ENCODE measurements around the gene MYH13. TPM values are rescaled to one million over a fixed set of nuclear protein-coding genes. Genes with fewer than 3 reads are reported as not detected.

The MYH13 gene
- total RNA-seq, 3 donors from 2014 or later (not counting 1 experiment from before 2014, with no cell fraction given): not detected

GRCh38 chr17:10270258-10270657 lies 102.5 kb downstream of the MYH13 start:
- intact Hi-C loops (cut with micrococcal nuclease): no loop called here
- no peak overlapping the region for H3K4me3 Mint-ChIP-seq
- no peaks in the 10 kb centered on the region for H3K4me1 ChIP-seq (ENCODE audit: control insufficient read depth, insufficient read depth, low read length)
- H3K27ac ChIP-seq (ENCODE audit: low read length): no peak overlapping the region
- H3K4me1 Mint-ChIP-seq: no peaks in the 10 kb centered on the region
- no peak overlapping the region for H3K4me3 ChIP-seq (ENCODE audit: low read length)
- H3K27me3 ChIP-seq (ENCODE audit: control insufficient read depth, insufficient read depth, low read length): no peaks in the 10 kb centered on the region
- DNase-seq (no peak), ATAC-seq (no peak)
- H3K36me3 Mint-ChIP-seq: no peaks in the 10 kb centered on the region
- H3K9me3 ChIP-seq (ENCODE audit: control insufficient read depth, insufficient read depth, low read length): no peaks in the 10 kb centered on the region
- no peaks in the 10 kb centered on the region for H3K36me3 ChIP-seq (ENCODE audit: control insufficient read depth, insufficient read depth, low read length)
- WGBS (ENCODE audit: insufficient coverage): 63% methylated on average over 1 of the region's 1 CpG
- H3K27me3 Mint-ChIP-seq (ENCODE audit: low read depth in 2 of 2): peaks cover 23 to 24% of the 10 kb centered on the region in 2 donors
- H3K9me3 Mint-ChIP-seq: no peaks in the 10 kb centered on the region
- H3K27ac Mint-ChIP-seq: no peak overlapping the region
- TF ChIP-seq, protein P1, sequence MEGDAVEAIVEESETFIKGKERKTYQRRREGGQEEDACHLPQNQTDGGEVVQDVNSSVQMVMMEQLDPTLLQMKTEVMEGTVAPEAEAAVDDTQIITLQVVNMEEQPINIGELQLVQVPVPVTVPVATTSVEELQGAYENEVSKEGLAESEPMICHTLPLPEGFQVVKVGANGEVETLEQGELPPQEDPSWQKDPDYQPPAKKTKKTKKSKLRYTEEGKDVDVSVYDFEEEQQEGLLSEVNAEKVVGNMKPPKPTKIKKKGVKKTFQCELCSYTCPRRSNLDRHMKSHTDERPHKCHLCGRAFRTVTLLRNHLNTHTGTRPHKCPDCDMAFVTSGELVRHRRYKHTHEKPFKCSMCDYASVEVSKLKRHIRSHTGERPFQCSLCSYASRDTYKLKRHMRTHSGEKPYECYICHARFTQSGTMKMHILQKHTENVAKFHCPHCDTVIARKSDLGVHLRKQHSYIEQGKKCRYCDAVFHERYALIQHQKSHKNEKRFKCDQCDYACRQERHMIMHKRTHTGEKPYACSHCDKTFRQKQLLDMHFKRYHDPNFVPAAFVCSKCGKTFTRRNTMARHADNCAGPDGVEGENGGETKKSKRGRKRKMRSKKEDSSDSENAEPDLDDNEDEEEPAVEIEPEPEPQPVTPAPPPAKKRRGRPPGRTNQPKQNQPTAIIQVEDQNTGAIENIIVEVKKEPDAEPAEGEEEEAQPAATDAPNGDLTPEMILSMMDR (IDR thresholded peaks at IDR 0.05): no peak

GRCh38 chr17:10268005-10268404 lies 104.8 kb downstream of the MYH13 start:
- Histone ChIP-seq H3K9me3 (ENCODE audit: control insufficient read depth, insufficient read depth, low read length) (no peaks in the 10 kb centered on the region), H3K4me1 (ENCODE audit: control insufficient read depth, insufficient read depth, low read length) (no peaks in the 10 kb centered on the region), H3K27me3 (ENCODE audit: control insufficient read depth, insufficient read depth, low read length) (no peaks in the 10 kb centered on the region), H3K36me3 (ENCODE audit: control insufficient read depth, insufficient read depth, low read length) (no peaks in the 10 kb centered on the region), H3K27ac (ENCODE audit: low read length) (no peak overlapping the region), H3K4me3 (ENCODE audit: low read length) (no peak overlapping the region)
- Mint-ChIP-seq H3K36me3 (no peaks in the 10 kb centered on the region), H3K4me1 (no peaks in the 10 kb centered on the region), H3K9me3 (no peaks in the 10 kb centered on the region), H3K27ac (no peak overlapping the region), H3K27me3 (ENCODE audit: low read depth in 2 of 2) (peaks cover 12 to 26% of the 10 kb centered on the region in 2 donors), H3K4me3 (no peak overlapping the region)
- WGBS (ENCODE audit: insufficient coverage): 86% methylated on average over 4 of the region's 4 CpGs
- intact Hi-C loops (cut with micrococcal nuclease): no loop called here
- TF ChIP-seq, protein P1 (IDR thresholded peaks at IDR 0.05): no peak
- ATAC-seq (no peak), DNase-seq (no peak)

- DNase-seq (no peak), ATAC-seq (no peak)
- intact Hi-C loops (cut with micrococcal nuclease): no loop called here
- no peaks in the 10 kb centered on the region for H3K27me3 ChIP-seq (ENCODE audit: control insufficient read depth, insufficient read depth, low read length)
- peaks cover 8 to 21% of the 10 kb centered on the region in 2 donors for H3K27me3 Mint-ChIP-seq (ENCODE audit: low read depth in 2 of 2)
- H3K9me3 ChIP-seq (ENCODE audit: control insufficient read depth, insufficient read depth, low read length): no peaks in the 10 kb centered on the region
- H3K27ac Mint-ChIP-seq: no peak overlapping the region
- H3K36me3 ChIP-seq (ENCODE audit: control insufficient read depth, insufficient read depth, low read length): no peaks in the 10 kb centered on the region
- no peaks in the 10 kb centered on the region for H3K4me1 ChIP-seq (ENCODE audit: control insufficient read depth, insufficient read depth, low read length)
- TF ChIP-seq, protein P1 (IDR thresholded peaks at IDR 0.05): no peak
- no peaks in the 10 kb centered on the region for H3K36me3 Mint-ChIP-seq
- H3K9me3 Mint-ChIP-seq: no peaks in the 10 kb centered on the region
- no peak overlapping the region for H3K4me3 ChIP-seq (ENCODE audit: low read length)
- 78% methylated on average over 2 of the region's 3 CpGs for WGBS (ENCODE audit: insufficient coverage)
- H3K4me1 Mint-ChIP-seq: no peaks in the 10 kb centered on the region
- H3K27ac ChIP-seq (ENCODE audit: low read length): no peak overlapping the region
- no peak overlapping the region for H3K4me3 Mint-ChIP-seq
Measured at GRCh38 chr17:10266296-10266876, 106.4 kb downstream of the MYH13 start.

All from natural killer cell (primary cell).